Caco-2 (cell line): ENCODE data around the gene NOP58. TPM values are rescaled to one million over a fixed set of nuclear protein-coding genes. Genes with fewer than 3 reads are reported as not detected.

Experiments
- BruUV-seq: library from RNA; stranded (reverse); fragments of 400-500 nt; replicated peaks from 2 replicates; lab custom pipeline; 2021; lab: Mats Ljungman, UMichigan
- CTCF ChIA-PET: fragments of 300-600 bp; sonication (Branson Sonifier 250); formaldehyde crosslinking; loops from one replicate; lab custom pipeline; 2022; ENCODE audit warnings: antibody characterized with exemption; lab: Charles Lee
- POLR2A ChIA-PET: fragments of 300-600 bp; sonication (Branson Sonifier 250); formaldehyde crosslinking; loops from one replicate; lab custom pipeline; 2022; ENCODE audit warnings: antibody characterized with exemption; lab: Charles Lee
- DNase-seq, 2 experiments: peaks; one replicate each; pipeline versions ENCODE4 v3.0.0 to v3.0.0-alpha.2; 2020 to 2022
- H3K27me3 ChIP-seq: replicated peaks from 2 replicates; pipeline ENCODE4 v1.6.0; 2011; ENCODE audit warnings: low read length; ENCODE audit not compliant: control insufficient read depth, insufficient read depth
- H3K36me3 ChIP-seq: 2 replicates; pipeline ENCODE4 v1.5.1; 2011; ENCODE audit warnings: low read length; ENCODE audit not compliant: control insufficient read depth, insufficient read depth
- H3K4me1 ChIP-seq: fragments of 250-450 bp; sonication (Bioruptor Pico); 2 replicates; pipeline ENCODE4 v1.5.1; 2020; ENCODE audit warnings: mild to moderate bottlenecking
- H3K4me3 ChIP-seq: 2 replicates; pipeline ENCODE4 v1.5.1; 2011; ENCODE audit warnings: low read depth, mild to moderate bottlenecking, control low read depth, low read length
- H3K9me3 ChIP-seq: fragments of 250-450 bp; sonication (Bioruptor Pico); 2 replicates; pipeline ENCODE4 v1.5.1; 2020; ENCODE audit warnings: mild to moderate bottlenecking, moderate library complexity
- H3K27ac Mint-ChIP-seq: one replicate; pipeline ENCODE4 v1.8.0; 2022; ENCODE audit warnings: mixed read lengths; ENCODE audit not compliant: unreplicated experiment
- H3K27me3 Mint-ChIP-seq: one replicate; pipeline ENCODE4 v1.8.0; 2022; ENCODE audit warnings: mixed read lengths; ENCODE audit not compliant: insufficient read depth, unreplicated experiment
- H3K36me3 Mint-ChIP-seq: one replicate; pipeline ENCODE4 v1.8.0; 2022; ENCODE audit warnings: mild to moderate bottlenecking, mixed read lengths; ENCODE audit not compliant: insufficient read depth, unreplicated experiment
- H3K4me1 Mint-ChIP-seq: one replicate; pipeline ENCODE4 v1.8.0; 2022; ENCODE audit warnings: low read depth, mixed read lengths; ENCODE audit not compliant: unreplicated experiment
- H3K4me3 Mint-ChIP-seq: one replicate; pipeline ENCODE4 v1.8.0; 2022; ENCODE audit warnings: mild to moderate bottlenecking, moderate library complexity, mixed read lengths; ENCODE audit not compliant: unreplicated experiment
- H3K9me3 Mint-ChIP-seq: one replicate; pipeline ENCODE4 v1.8.0; 2022; ENCODE audit warnings: mixed read lengths; ENCODE audit not compliant: unreplicated experiment
- CTCF ChIP-seq, 2 experiments: fragments of 200-600 bp in 1 of 2; IDR thresholded peaks; 1 replicate in 1 of 2; 2 replicates in 1 of 2; pipeline versions ENCODE4 v1.5.1 to v1.8.0; 2011 to 2022; ENCODE audit warnings: antibody characterized with exemption in 1 of 2, control low read depth in 1 of 2, inconsistent platforms in 1 of 2, low read depth in 1 of 2, low read length in 1 of 2, mild to moderate bottlenecking in 1 of 2, moderate library complexity in 1 of 2; ENCODE audit not compliant: insufficient read depth in 1 of 2, severe bottlenecking in 1 of 2, unreplicated experiment in 1 of 2
- intact Hi-C: fragments of 100-400 bp; cut with micrococcal nuclease; formaldehyde crosslinking; loops from one replicate; pipeline ENCODE4 v1.10.0; 2022; ENCODE audit not compliant: unreplicated experiment
- total RNA-seq: library from RNA; stranded (reverse); gene quantifications from 2 replicates; pipeline ENCODE4 v1.2.3, GENCODE V29; 2022

The NOP58 gene
- total RNA-seq, 1 experiment from 2014 or later: 147 TPM

DNA sequence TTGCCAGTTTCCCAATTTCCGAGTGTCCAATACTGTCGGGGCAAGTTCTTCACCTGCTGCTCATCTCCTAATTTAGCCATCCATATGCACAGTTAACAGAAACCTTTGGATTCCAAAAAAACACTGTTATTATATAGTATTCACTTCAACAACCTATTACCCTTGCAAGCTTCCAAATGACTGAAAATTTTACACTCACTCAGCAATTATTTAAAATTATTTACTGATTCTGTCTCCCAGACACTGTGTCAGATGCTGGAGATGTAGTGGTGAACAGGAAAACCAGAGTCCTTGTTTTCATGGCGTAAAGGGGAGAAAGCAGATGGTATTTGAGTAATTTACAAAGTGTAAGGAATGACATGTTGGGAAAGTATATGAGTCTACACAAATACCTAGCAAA is 56.9 kb downstream of the NOP58 start:
- TF ChIP-seq CTCF (IDR thresholded peaks at IDR 0.05; ENCODE audit: insufficient read depth in 1 of 2, low read depth in 1 of 2, low read length in 1 of 2, severe bottlenecking in 1 of 2, unreplicated experiment in 1 of 2): no peak
- H3K27ac Mint-ChIP-seq: no peak overlapping the region
- POLR2A ChIA-PET: no interaction called here
- CTCF ChIA-PET: no interaction called here
- Histone ChIP-seq H3K4me3 (no peak overlapping the region), H3K9me3 (no peaks in the 10 kb centered on the region), H3K27me3 (no peaks in the 10 kb centered on the region), H3K36me3 (no peaks in the 10 kb centered on the region), H3K4me1 (no peaks in the 10 kb centered on the region)
- BruUV-seq: no TSS peak
- H3K4me3 Mint-ChIP-seq: no peak overlapping the region
- H3K27me3 Mint-ChIP-seq: no peaks in the 10 kb centered on the region
- H3K9me3 Mint-ChIP-seq: no peaks in the 10 kb centered on the region
- no peaks in the 10 kb centered on the region for H3K36me3 Mint-ChIP-seq
- no peak for DNase-seq
- intact Hi-C loops: no loop called here
- no peaks in the 10 kb centered on the region for H3K4me1 Mint-ChIP-seq

DNA sequence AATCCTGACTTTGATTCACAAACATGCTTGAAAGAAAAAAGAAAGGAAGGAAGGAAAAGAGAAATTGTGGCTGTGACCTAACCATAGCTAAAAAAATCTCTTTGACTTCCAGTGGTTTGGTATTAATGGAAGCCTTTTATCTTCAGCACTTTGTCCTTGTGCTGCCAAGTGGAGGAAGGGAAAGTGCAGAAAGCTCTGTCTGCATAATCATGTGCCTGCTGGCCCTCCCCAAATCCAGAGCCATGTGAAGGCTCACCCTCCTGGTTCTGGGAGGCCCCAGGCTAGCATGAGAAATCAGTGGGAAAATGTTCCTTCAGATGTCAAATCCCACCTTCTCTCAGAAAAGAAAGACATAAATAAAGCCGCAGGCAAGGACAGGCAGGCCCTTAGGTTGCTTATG is 62.3 kb downstream of the NOP58 start:
- ChIA-PET CTCF (interaction anchor here (0.7 kb wide), 1 partner anchor 624 kb away, joined by 3 read pairs; no protein-coding TSS in a partner anchor), POLR2A (no interaction called here)
- Histone ChIP-seq H3K4me1 (0 out of 2 replicates have a peak, but pooled peaks cover 6% of the 10 kb centered on the region), H3K4me3 (no peak overlapping the region), H3K36me3 (no peaks in the 10 kb centered on the region), H3K27me3 (no peaks in the 10 kb centered on the region), H3K9me3 (no peaks in the 10 kb centered on the region)
- Mint-ChIP-seq H3K36me3 (no peaks in the 10 kb centered on the region), H3K9me3 (no peaks in the 10 kb centered on the region), H3K4me3 (no peak overlapping the region), H3K27me3 (no peaks in the 10 kb centered on the region), H3K27ac (no peak overlapping the region), H3K4me1 (no peaks in the 10 kb centered on the region)
- no peak for DNase-seq
- TF ChIP-seq CTCF (IDR thresholded peaks at IDR 0.05; ENCODE audit: insufficient read depth in 1 of 2, low read depth in 1 of 2, low read length in 1 of 2, severe bottlenecking in 1 of 2, unreplicated experiment in 1 of 2): no peak
- BruUV-seq: no TSS peak
- intact Hi-C loops: no loop called here

DNA sequence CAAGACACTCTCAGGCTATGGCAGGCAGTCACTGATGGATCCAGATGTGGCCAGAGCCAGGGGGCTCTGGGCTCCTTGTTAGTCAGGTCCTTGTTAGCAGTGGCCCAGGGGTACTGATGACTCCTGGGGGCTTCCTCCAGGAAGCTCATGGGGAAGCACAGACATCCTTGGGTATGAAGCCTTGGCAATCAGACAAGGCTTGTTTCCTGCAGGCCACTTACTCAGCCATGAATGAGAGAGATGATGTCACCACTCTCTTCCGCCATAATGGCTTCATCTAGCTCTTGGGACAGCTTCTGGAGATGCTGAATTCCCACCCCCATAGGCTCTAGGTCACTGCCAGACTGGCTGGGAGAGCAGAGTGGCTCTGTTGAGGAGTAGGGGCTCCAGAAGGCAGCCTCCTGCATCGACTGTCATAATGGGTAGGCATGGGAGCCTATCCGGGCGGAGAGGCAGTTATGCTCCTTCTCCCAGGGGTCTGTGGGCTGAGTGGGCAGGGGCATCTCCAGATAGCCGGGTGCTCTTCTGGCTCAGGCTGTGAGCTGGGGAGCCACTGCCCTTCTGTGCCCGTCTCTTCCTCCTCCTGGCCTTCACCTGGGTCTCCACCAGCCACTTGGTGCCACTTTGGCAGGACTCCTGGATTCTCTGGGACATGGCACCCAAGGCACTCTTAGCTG is 70.4 kb downstream of the NOP58 start:
- Histone ChIP-seq H3K9me3 (no peaks in the 10 kb centered on the region), H3K36me3 (no peaks in the 10 kb centered on the region), H3K4me3 (no peak overlapping the region), H3K4me1 (no peaks in the 10 kb centered on the region), H3K27me3 (no peaks in the 10 kb centered on the region)
- BruUV-seq: no TSS peak
- Mint-ChIP-seq H3K36me3 (no peaks in the 10 kb centered on the region), H3K27me3 (no peaks in the 10 kb centered on the region), H3K9me3 (no peaks in the 10 kb centered on the region), H3K27ac (no peak overlapping the region), H3K4me3 (no peak overlapping the region), H3K4me1 (no peaks in the 10 kb centered on the region)
- TF ChIP-seq CTCF (IDR thresholded peaks at IDR 0.05; ENCODE audit: insufficient read depth in 1 of 2, low read depth in 1 of 2, low read length in 1 of 2, severe bottlenecking in 1 of 2, unreplicated experiment in 1 of 2): no peak
- intact Hi-C loops: no loop called here
- ChIA-PET CTCF (no interaction called here), POLR2A (no interaction called here)
- DNase-seq: no peak
